ENCODE measurements around the gene LTB4R2. TPM values are rescaled to one million over a fixed set of nuclear protein-coding genes. Genes with fewer than 3 reads are reported as not detected.
A peak's percentile ranks its signal among the peaks of the same experiment; 100 is the strongest.

LTB4R2 gene
- total and polyA plus RNA-seq, 2 donors (not counting 1 experiment from before 2014, with no cell fraction given) = 10.7 to 11.7 TPM

DNA sequence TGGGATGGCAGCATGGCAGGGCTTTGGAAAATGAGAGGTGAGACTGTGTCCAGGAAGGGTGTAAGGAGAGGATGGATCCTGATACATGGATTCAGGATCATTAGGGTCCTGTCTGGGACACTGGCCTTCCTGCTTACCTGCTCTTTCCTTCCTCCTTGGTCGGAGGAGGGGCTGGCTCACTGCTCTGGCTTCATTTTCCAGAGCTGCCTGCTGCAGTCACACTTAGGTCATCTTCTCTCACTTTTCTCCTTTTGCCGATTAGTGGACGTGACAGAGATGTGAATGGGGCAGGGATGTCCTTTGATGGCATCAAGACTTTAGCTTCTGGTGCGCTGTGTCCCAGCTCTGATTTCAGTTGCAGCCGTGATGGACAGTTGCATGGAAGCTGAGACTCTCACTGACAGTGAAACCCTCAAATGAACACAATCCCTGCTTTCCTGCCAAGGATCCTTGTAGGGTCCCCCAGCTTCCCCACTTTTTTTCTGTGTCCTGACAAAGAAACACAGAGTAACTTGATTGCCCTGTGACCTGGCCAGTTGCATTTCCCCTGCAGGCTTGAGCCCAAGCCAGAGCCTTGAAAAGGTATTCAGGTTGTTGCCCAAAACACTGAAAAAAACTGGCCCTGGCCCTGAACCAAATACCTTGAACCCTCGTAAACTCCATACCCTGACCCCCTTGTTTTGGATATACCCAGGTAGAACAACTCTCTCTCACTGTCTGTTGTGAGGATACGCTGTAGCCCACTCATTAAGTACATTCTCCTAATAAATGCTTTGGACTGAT, 1.4 kb upstream of the LTB4R2 start:
- Histone ChIP-seq H2AFZ (ENCODE audit: insufficient read depth, low read depth, low read length, poor library complexity, severe bottlenecking) (no peak overlapping the region), H3K4me3 (ENCODE audit: control extremely low read depth in 1 of 5, extremely low read depth in 1 of 5, insufficient read depth in 1 of 5, low read depth in 2 of 5, low read length in 4 of 5) (no peak overlapping the region), H3K27ac (ENCODE audit: low read length in 2 of 2) (no peak overlapping the region), H3K4me2 (replicated peaks; ENCODE audit: low read depth, low read length, poor library complexity, severe bottlenecking) (no peak overlapping the region), H3K27me3 (replicated peaks in 1 of 4; ENCODE audit: control extremely low read depth in 1 of 4, control insufficient read depth in 3 of 4, insufficient read depth in 4 of 4, low read length in 3 of 4) (no peaks in the 10 kb centered on the region), H4K20me1 (ENCODE audit: control insufficient read depth, insufficient read depth, low read length, poor library complexity, severe bottlenecking) (peaks cover 32% of the 10 kb centered on the region), H3K36me3 (replicated peaks in 1 of 2; ENCODE audit: control extremely low read depth in 1 of 2, control insufficient read depth in 1 of 2, extremely low read depth in 1 of 2, insufficient read depth in 2 of 2, low read length in 1 of 2) (peaks cover 3 to 50% of the 10 kb centered on the region in 2 experiments), H3K9ac (ENCODE audit: low read length) (no peak overlapping the region), H3K9me3 (ENCODE audit: control extremely low read depth in 1 of 3, control insufficient read depth in 2 of 3, insufficient read depth in 1 of 3, low read length in 2 of 3) (no peaks in the 10 kb centered on the region), H3K4me1 (ENCODE audit: control insufficient read depth in 2 of 2, insufficient read depth in 2 of 2, low read length in 2 of 2) (peaks cover 30 to 44% of the 10 kb centered on the region in 2 donors), H3K79me2 (ENCODE audit: control insufficient read depth, insufficient read depth, low read length) (peaks cover 18% of the 10 kb centered on the region)
- no peaks in the 10 kb centered on the region for H3K27me3 Mint-ChIP-seq
- intact Hi-C loops (cut with micrococcal nuclease) = loop anchor here (1.0 kb wide), 3 partner anchors 9 to 92 kb away; partner anchors contain the start of genes DHRS1, MDP1, NOP9 and RABGGTA
- peak overlapping the region; percentile 51 for H3K27ac Mint-ChIP-seq
- CTCF ChIA-PET = interaction anchor here (0.7 to 9.4 kb wide), 48 partner anchors 10 to 294 kb away, joined by 3 to 116 read pairs (median 6); partner anchors contain the start of genes CBLN3, CHMP4A, DCAF11 and DHRS1
- POLR2A ChIA-PET = interaction anchor here (0.8 to 1.6 kb wide), 3 partner anchors 9 to 66 kb away, joined by 4 to 12 read pairs (median 6); partner anchors contain the start of genes DHRS1, NOP9 and TINF2
- H3K9me3 Mint-ChIP-seq (ENCODE audit: insufficient read depth) = no peaks in the 10 kb centered on the region
- peaks cover 46% of the 10 kb centered on the region for H3K4me1 Mint-ChIP-seq
- TF ChIP-seq, protein P1, sequence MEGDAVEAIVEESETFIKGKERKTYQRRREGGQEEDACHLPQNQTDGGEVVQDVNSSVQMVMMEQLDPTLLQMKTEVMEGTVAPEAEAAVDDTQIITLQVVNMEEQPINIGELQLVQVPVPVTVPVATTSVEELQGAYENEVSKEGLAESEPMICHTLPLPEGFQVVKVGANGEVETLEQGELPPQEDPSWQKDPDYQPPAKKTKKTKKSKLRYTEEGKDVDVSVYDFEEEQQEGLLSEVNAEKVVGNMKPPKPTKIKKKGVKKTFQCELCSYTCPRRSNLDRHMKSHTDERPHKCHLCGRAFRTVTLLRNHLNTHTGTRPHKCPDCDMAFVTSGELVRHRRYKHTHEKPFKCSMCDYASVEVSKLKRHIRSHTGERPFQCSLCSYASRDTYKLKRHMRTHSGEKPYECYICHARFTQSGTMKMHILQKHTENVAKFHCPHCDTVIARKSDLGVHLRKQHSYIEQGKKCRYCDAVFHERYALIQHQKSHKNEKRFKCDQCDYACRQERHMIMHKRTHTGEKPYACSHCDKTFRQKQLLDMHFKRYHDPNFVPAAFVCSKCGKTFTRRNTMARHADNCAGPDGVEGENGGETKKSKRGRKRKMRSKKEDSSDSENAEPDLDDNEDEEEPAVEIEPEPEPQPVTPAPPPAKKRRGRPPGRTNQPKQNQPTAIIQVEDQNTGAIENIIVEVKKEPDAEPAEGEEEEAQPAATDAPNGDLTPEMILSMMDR (IDR thresholded peaks at IDR 0.05) = peak; percentile 49
- no peak for TF ChIP-seq EZH2 (IDR thresholded peaks at IDR 0.05; ENCODE audit: borderline replicate concordance, insufficient read depth, low read depth, low read length, poor library complexity, severe bottlenecking)
- no peak for DNase-seq
- H3K4me3 Mint-ChIP-seq = no peak overlapping the region
- no peak for ATAC-seq (ENCODE audit: low read depth)
- 100% methylated on average over 4 of the region's 7 CpGs for WGBS (ENCODE audit: insufficient coverage)

All from B cell (primary cell).